H9 (cell line): Measurements from ENCODE around the gene CEACAM4. TPM values are rescaled to one million over a fixed set of nuclear protein-coding genes. Genes with fewer than 3 reads are reported as not detected.

Experiments used
- DNase-seq: peaks from one replicate; pipeline ENCODE4 v3.0.0-alpha.2; 2017
- H2AFZ ChIP-seq: one replicate; pipeline ENCODE4 v1.6.1; 2013; ENCODE audit warnings: mild to moderate bottlenecking, low read length, control low read depth, moderate library complexity
- H2AK5ac ChIP-seq: 2 replicates; pipeline ENCODE4 v1.6.1; 2013; ENCODE audit warnings: low read length, control low read depth, mixed read lengths; ENCODE audit not compliant: insufficient read length
- H2BK120ac ChIP-seq: one replicate; pipeline ENCODE4 v1.6.1; 2013; ENCODE audit warnings: low read depth, mild to moderate bottlenecking, low read length, control low read depth, inconsistent platforms; ENCODE audit not compliant: poor library complexity, severe bottlenecking
- H2BK12ac ChIP-seq: 2 replicates; pipeline ENCODE4 v1.6.1; 2013; ENCODE audit warnings: low read length, control low read depth, mixed read lengths, low read depth; ENCODE audit not compliant: insufficient read length
- H2BK15ac ChIP-seq: 2 replicates; pipeline ENCODE4 v1.6.1; 2013; ENCODE audit warnings: low read depth, low read length, control low read depth
- H2BK20ac ChIP-seq: one replicate; pipeline ENCODE4 v1.6.1; 2013; ENCODE audit warnings: low read depth, mild to moderate bottlenecking, low read length, control low read depth, inconsistent platforms; ENCODE audit not compliant: poor library complexity, severe bottlenecking
- H2BK5ac ChIP-seq: 2 replicates; pipeline ENCODE4 v1.6.1; 2013; ENCODE audit warnings: low read length, control low read depth, mixed read lengths; ENCODE audit not compliant: insufficient read length
- H3K14ac ChIP-seq: 2 replicates; pipeline ENCODE4 v1.6.1; 2013; ENCODE audit warnings: low read length, control low read depth; ENCODE audit not compliant: insufficient read depth
- H3K18ac ChIP-seq: 2 replicates; pipeline ENCODE4 v1.6.1; 2013; ENCODE audit warnings: low read depth, mild to moderate bottlenecking, mixed read lengths, low read length, control low read depth; ENCODE audit not compliant: insufficient read length
- H3K23ac ChIP-seq: 2 replicates; pipeline ENCODE4 v1.6.1; 2013; ENCODE audit warnings: low read length, control low read depth, mixed read lengths, low read depth; ENCODE audit not compliant: insufficient read length
- H3K23me2 ChIP-seq: 2 replicates; pipeline ENCODE4 v1.6.1; 2013; ENCODE audit warnings: low read depth, mild to moderate bottlenecking, mixed read lengths, low read length, control low read depth; ENCODE audit not compliant: insufficient read length, poor library complexity, severe bottlenecking
- H3K27ac ChIP-seq: 2 replicates; pipeline ENCODE4 v1.5.1; 2013; ENCODE audit warnings: low read length, control low read depth, mixed read lengths, low read depth; ENCODE audit not compliant: insufficient read length
- H3K27me3 ChIP-seq: 2 replicates; pipeline ENCODE4 v1.6.1; 2013; ENCODE audit warnings: low read length, control low read depth, inconsistent platforms; ENCODE audit not compliant: insufficient read depth
- H3K4ac ChIP-seq: 2 replicates; pipeline ENCODE4 v1.6.1; 2013; ENCODE audit warnings: low read depth, mild to moderate bottlenecking, control low read depth, inconsistent platforms, low read length, moderate library complexity
- H3K4me1 ChIP-seq: 2 replicates; pipeline ENCODE4 v1.6.1; 2013; ENCODE audit warnings: low read length, control low read depth, inconsistent platforms; ENCODE audit not compliant: insufficient read depth
- H3K4me2 ChIP-seq: 2 replicates; pipeline ENCODE4 v1.6.1; 2013; ENCODE audit warnings: low read length, control low read depth, mixed read lengths; ENCODE audit not compliant: insufficient read length, insufficient read depth
- H3K56ac ChIP-seq: 2 replicates; pipeline ENCODE4 v1.6.1; 2013; ENCODE audit warnings: low read depth, mild to moderate bottlenecking, mixed read lengths, low read length, control low read depth; ENCODE audit not compliant: insufficient read length
- H3K79me1 ChIP-seq: 2 replicates; pipeline ENCODE4 v1.6.1; 2013; ENCODE audit warnings: low read depth, mild to moderate bottlenecking, moderate library complexity, low read length, control low read depth, inconsistent platforms; ENCODE audit not compliant: insufficient read depth, poor library complexity, severe bottlenecking
- H3K79me2 ChIP-seq: 2 replicates; pipeline ENCODE4 v1.6.1; 2013; ENCODE audit warnings: low read length, control low read depth, inconsistent platforms; ENCODE audit not compliant: insufficient read depth
- H3K9ac ChIP-seq: 2 replicates; pipeline ENCODE4 v1.6.1; 2013; ENCODE audit warnings: low read length, control low read depth, mixed read lengths; ENCODE audit not compliant: insufficient read length; ENCODE audit errors: extremely low read depth
- H3K9me3 ChIP-seq: one replicate; pipeline ENCODE4 v1.6.1; 2013; ENCODE audit warnings: low read depth, low read length, inconsistent platforms; ENCODE audit not compliant: control insufficient read depth
- H3T11ph ChIP-seq: one replicate; pipeline ENCODE4 v1.6.1; 2013; ENCODE audit warnings: mild to moderate bottlenecking, low read length, control low read depth, inconsistent platforms
- H4K20me1 ChIP-seq: one replicate; pipeline ENCODE4 v1.6.1; 2013; ENCODE audit not compliant: control insufficient read depth, insufficient read length, insufficient read depth
- H4K5ac ChIP-seq: 2 replicates; pipeline ENCODE4 v1.6.1; 2013; ENCODE audit warnings: low read depth, mild to moderate bottlenecking, mixed read lengths, low read length, control low read depth; ENCODE audit not compliant: insufficient read length
- H4K8ac ChIP-seq: replicated peaks from 2 replicates; pipeline ENCODE4 v1.6.1; 2013; ENCODE audit warnings: low read length, control low read depth, mixed read lengths, low read depth; ENCODE audit not compliant: insufficient read length
- H4K91ac ChIP-seq: 2 replicates; pipeline ENCODE4 v1.6.1; 2013; ENCODE audit warnings: low read depth, mild to moderate bottlenecking, moderate library complexity, mixed read lengths, low read length, control low read depth; ENCODE audit not compliant: insufficient read length
- H3K27ac Mint-ChIP-seq, 3 experiments: 2 replicates in 2 of 3; 3 replicates in 1 of 3; pipeline ENCODE4 v1.8.0; 2020 to 2021; ENCODE audit warnings: mixed read lengths in 3 of 3, mild to moderate bottlenecking in 1 of 3, moderate library complexity in 1 of 3
- H3K27me3 Mint-ChIP-seq: 2 replicates; pipeline ENCODE4 v1.8.0; 2021; ENCODE audit warnings: low read depth, mild to moderate bottlenecking, moderate library complexity, mixed read lengths
- H3K36me3 Mint-ChIP-seq, 3 experiments: 2 replicates in 2 of 3; 3 replicates in 1 of 3; pipeline ENCODE4 v1.8.0; 2020 to 2021; ENCODE audit warnings: low read depth in 3 of 3, mixed read lengths in 3 of 3; ENCODE audit not compliant: insufficient read depth in 1 of 3
- H3K4me1 Mint-ChIP-seq, 2 experiments: 2 replicates each; pipeline ENCODE4 v1.8.0; 2020; ENCODE audit warnings: mixed read lengths in 2 of 2
- H3K4me3 Mint-ChIP-seq, 2 experiments: 2 replicates in 1 of 2; 3 replicates in 1 of 2; pipeline ENCODE4 v1.8.0; 2020 to 2021; ENCODE audit warnings: mild to moderate bottlenecking in 2 of 2, mixed read lengths in 2 of 2, moderate library complexity in 1 of 2
- H3K9me3 Mint-ChIP-seq, 2 experiments: 2 replicates in 1 of 2; 3 replicates in 1 of 2; pipeline ENCODE4 v1.8.0; 2020; ENCODE audit warnings: mild to moderate bottlenecking in 2 of 2, mixed read lengths in 2 of 2, moderate library complexity in 1 of 2
- CTCF ChIP-seq: fragments of 200-600 bp; sonication (generic); conservative IDR thresholded peaks from 3 replicates; pipeline ENCODE4 v1.8.0; 2021; ENCODE audit warnings: antibody characterized with exemption, mild to moderate bottlenecking
- total RNA-seq: library from RNA; stranded (reverse); gene quantifications from 2 replicates; pipeline ENCODE4 v1.2.1, GENCODE V29; 2021

CEACAM4 gene
- total RNA-seq, 1 experiment from 2014 or later = not detected

GRCh38 chr19:41670755-41671154, 43.9 kb upstream of the CEACAM4 start:
- no peak overlapping the region for H4K91ac ChIP-seq
- no peak overlapping the region for H3T11ph ChIP-seq
- H3K23ac ChIP-seq = no peak overlapping the region
- Mint-ChIP-seq H3K9me3 (peaks cover 86 to 93% of the 10 kb centered on the region in 2 experiments), H3K4me3 (no peak overlapping the region), H3K27me3 (no peaks in the 10 kb centered on the region; the same call in 1 of the 2 replicates), H3K27ac (no peak overlapping the region), H3K4me1 (no peaks in the 10 kb centered on the region), H3K36me3 (peaks cover 0 to 39% (median 4%) of the 10 kb centered on the region in 3 experiments; a peak in 3 of 7 replicates)
- no peak overlapping the region for H4K5ac ChIP-seq
- H3K18ac ChIP-seq = no peak overlapping the region
- H4K20me1 ChIP-seq = no peaks in the 10 kb centered on the region
- H3K23me2 ChIP-seq = no peaks in the 10 kb centered on the region
- H3K56ac ChIP-seq = no peak overlapping the region
- H2AFZ ChIP-seq = no peak overlapping the region
- H3K9ac ChIP-seq = no peak overlapping the region
- H2BK120ac ChIP-seq = no peak overlapping the region
- no peaks in the 10 kb centered on the region for H3K27me3 ChIP-seq
- no peaks in the 10 kb centered on the region for H3K4me1 ChIP-seq
- H3K4ac ChIP-seq = no peak overlapping the region
- H2BK20ac ChIP-seq = no peak overlapping the region
- no peak for TF ChIP-seq CTCF
- no peak overlapping the region for H2BK15ac ChIP-seq
- H3K14ac ChIP-seq = no peak overlapping the region
- DNase-seq = no peak
- H3K79me2 ChIP-seq = no peaks in the 10 kb centered on the region
- H4K8ac ChIP-seq = no peak overlapping the region
- no peak overlapping the region for H3K4me2 ChIP-seq
- H2BK12ac ChIP-seq = no peak overlapping the region
- H3K9me3 ChIP-seq = peaks cover 71% of the 10 kb centered on the region
- H2BK5ac ChIP-seq = no peak overlapping the region
- no peaks in the 10 kb centered on the region for H3K79me1 ChIP-seq
- H3K27ac ChIP-seq = no peak overlapping the region
- no peak overlapping the region for H2AK5ac ChIP-seq
